ENCODE data around the gene CLDN22.
A peak's percentile ranks its signal among the peaks of the same experiment; 100 is the strongest.

The CLDN22 gene

DNA sequence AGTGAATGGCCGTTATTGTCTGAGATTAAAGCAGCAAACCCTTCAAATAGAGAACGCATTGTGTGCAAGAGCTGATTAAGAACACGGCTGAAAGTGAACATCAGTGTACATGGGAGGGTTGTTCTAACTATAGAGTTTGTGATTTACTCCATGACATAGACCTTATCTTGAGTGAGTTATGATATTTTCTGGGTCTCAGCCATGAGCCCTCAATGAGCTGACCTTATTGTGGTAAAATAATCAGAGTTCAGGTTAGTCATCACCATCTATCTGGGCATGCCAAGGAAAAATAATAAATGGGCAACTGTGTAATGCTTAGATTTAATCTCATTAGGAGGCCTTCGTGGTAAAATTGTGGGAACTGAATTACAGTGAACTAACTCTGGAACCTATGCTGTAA lies 35.3 kb upstream of the CLDN22 start:
- no peak overlapping the region for H3K27ac Mint-ChIP-seq
- no peaks in the 10 kb centered on the region for H3K36me3 Mint-ChIP-seq (ENCODE audit: low read depth)
- H3K4me1 Mint-ChIP-seq = peaks cover 64% of the 10 kb centered on the region

DNA sequence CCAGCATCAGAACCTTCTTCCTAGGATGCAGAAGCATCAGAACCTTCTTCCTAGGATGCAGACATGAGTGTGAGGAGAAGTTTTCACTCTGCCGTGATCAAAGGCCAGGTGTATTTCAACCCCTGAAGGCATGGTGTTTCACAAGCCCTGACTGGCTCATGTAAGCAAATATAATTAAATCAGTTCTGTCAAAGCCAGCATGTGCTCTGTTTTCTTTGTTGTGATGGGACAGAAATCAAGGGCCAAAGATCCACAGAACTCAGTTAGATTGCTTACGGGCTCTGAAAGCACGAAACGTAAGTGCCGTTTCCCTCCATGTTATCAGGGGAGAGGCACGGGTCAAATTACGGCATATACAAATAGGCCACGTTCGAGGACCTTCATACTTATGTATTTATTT lies 34.1 kb upstream of the CLDN22 start:
- Mint-ChIP-seq H3K4me3 (no peak overlapping the region), H3K27me3 (ENCODE audit: low read depth, poor library complexity) (peaks cover 9% of the 10 kb centered on the region), H3K9me3 (no peaks in the 10 kb centered on the region), H3K36me3 (ENCODE audit: low read depth) (no peaks in the 10 kb centered on the region), H3K27ac (no peak overlapping the region), H3K4me1 (peaks cover 55% of the 10 kb centered on the region)
- no peak for DNase-seq
- TF ChIP-seq, protein P1, sequence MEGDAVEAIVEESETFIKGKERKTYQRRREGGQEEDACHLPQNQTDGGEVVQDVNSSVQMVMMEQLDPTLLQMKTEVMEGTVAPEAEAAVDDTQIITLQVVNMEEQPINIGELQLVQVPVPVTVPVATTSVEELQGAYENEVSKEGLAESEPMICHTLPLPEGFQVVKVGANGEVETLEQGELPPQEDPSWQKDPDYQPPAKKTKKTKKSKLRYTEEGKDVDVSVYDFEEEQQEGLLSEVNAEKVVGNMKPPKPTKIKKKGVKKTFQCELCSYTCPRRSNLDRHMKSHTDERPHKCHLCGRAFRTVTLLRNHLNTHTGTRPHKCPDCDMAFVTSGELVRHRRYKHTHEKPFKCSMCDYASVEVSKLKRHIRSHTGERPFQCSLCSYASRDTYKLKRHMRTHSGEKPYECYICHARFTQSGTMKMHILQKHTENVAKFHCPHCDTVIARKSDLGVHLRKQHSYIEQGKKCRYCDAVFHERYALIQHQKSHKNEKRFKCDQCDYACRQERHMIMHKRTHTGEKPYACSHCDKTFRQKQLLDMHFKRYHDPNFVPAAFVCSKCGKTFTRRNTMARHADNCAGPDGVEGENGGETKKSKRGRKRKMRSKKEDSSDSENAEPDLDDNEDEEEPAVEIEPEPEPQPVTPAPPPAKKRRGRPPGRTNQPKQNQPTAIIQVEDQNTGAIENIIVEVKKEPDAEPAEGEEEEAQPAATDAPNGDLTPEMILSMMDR (IDR thresholded peaks at IDR 0.05) = no peak

More for the DNA sequence above, 35.3 kb upstream of the CLDN22 start:
- H3K9me3 Mint-ChIP-seq = no peaks in the 10 kb centered on the region
- peaks cover 9% of the 10 kb centered on the region for H3K27me3 Mint-ChIP-seq (ENCODE audit: low read depth, poor library complexity)
- no peak for DNase-seq
- TF ChIP-seq, protein P1 (IDR thresholded peaks at IDR 0.05) = no peak
- no peak overlapping the region for H3K4me3 Mint-ChIP-seq

DNA sequence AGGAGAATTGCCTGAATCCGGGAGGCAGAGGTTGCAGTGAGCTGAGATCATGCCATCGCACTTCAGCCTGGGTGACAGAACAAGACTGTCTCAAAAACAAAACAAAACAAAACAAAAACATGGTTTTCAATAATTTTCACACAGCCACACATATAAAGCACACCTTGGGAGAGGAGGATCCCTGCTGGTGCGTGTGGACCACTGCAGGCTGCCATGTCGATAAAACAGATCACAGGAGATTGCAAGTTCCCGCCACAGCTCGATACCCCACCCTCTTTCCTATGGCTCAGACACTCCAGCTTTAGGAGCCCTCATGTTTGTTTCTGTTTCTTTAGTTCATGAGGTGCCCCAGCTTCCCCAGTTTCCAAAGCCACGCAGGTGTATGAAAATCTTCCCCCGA lies 33.5 kb upstream of the CLDN22 start:
- H3K4me1 Mint-ChIP-seq = peaks cover 51% of the 10 kb centered on the region
- H3K9me3 Mint-ChIP-seq = no peaks in the 10 kb centered on the region
- TF ChIP-seq, protein P1 (IDR thresholded peaks at IDR 0.05) = no peak
- H3K4me3 Mint-ChIP-seq = no peak overlapping the region
- no peak for DNase-seq
- H3K36me3 Mint-ChIP-seq (ENCODE audit: low read depth) = no peaks in the 10 kb centered on the region
- H3K27me3 Mint-ChIP-seq (ENCODE audit: low read depth, poor library complexity) = peaks cover 11% of the 10 kb centered on the region
- H3K27ac Mint-ChIP-seq = no peak overlapping the region

DNA sequence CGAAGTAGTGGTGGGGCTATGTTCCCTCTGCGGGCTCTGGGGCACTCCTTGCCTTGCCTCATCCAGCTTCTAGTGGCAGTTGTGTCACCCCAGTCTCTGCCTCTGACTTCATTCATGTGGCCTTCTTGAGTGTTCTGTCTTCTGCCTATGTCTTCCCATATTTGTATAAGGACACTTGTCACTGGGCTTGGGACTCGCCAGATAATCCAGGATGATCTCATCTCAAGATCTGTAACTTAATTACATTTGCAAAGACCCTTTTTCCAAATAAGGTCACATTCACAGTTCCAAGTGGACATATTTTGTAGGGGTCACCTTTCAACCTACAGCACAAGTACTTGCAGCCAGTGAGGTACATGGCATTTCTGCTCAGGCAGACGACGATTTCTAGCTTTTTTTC lies 32.5 kb upstream of the CLDN22 start:
- Mint-ChIP-seq H3K27ac (peak overlapping the region; percentile 26), H3K4me3 (no peak overlapping the region), H3K36me3 (ENCODE audit: low read depth) (no peaks in the 10 kb centered on the region), H3K27me3 (ENCODE audit: low read depth, poor library complexity) (peaks cover 14% of the 10 kb centered on the region), H3K9me3 (no peaks in the 10 kb centered on the region), H3K4me1 (peaks cover 53% of the 10 kb centered on the region)
- TF ChIP-seq, protein P1 (IDR thresholded peaks at IDR 0.05) = no peak
- DNase-seq = no peak

DNA sequence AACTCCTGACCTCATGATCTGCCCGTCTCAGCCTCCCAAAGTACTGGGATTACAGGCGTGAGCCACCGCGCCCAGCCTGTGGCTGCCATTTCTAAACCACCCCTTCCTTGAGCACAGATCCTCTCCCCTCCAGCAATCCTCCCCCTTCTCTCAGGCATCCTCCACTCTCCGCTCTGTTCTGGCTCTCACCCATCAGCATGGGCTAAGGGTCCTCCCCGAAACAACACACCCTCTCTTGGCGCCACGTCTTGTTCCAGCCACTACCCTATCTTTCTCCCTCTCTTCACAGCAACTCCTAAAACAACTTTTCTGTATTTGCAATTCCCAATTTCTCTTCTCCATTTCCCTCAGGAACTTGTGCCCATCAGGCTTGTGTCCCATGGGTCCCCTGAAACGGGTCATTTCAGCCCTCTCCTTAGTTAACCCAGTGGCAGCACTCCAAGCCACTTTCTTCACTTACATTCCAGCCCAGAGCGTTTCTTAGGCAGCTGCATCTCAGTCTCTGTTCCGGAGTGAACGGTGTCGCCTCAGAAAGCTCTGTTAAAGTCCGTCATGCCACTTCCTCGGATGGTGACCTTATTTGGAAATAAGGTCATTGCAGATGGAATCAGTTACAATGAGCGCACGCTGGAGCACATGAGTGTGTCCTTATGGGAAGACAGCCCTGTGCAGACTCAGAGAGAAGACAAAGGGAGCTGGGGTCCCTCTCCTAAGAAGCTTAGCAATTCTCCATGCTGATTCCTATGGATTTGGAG lies 30.4 kb upstream of the CLDN22 start:
- no peaks in the 10 kb centered on the region for H3K9me3 Mint-ChIP-seq
- peaks cover 47% of the 10 kb centered on the region for H3K4me1 Mint-ChIP-seq
- peaks cover 19% of the 10 kb centered on the region for H3K27me3 Mint-ChIP-seq (ENCODE audit: low read depth, poor library complexity)
- no peak for DNase-seq
- H3K27ac Mint-ChIP-seq = peak overlapping the region; percentile 53
- no peak overlapping the region for H3K4me3 Mint-ChIP-seq
- TF ChIP-seq, protein P1 (IDR thresholded peaks at IDR 0.05) = no peak
- H3K36me3 Mint-ChIP-seq (ENCODE audit: low read depth) = no peaks in the 10 kb centered on the region

DNA sequence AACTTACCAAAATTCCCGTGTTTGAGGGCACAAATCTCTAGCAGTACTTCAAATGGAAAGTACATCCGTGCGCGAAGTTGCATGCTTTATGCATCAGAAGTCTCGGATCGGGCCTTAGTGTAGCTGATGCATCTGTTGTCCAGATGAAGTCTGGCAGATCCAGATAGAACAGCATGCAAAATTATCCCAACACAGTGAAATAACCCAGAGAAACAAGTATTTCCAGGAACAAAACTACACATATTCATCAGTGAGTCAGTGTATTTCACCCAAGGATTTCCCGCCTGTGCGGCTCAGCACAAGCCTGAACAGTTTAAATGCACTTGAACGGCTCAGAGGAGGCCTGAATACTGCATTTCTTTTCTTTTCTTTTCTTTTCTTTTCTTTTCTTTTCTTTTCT lies 29.6 kb upstream of the CLDN22 start:
- TF ChIP-seq, protein P1 (IDR thresholded peaks at IDR 0.05) = no peak
- peaks cover 46% of the 10 kb centered on the region for H3K4me1 Mint-ChIP-seq
- H3K36me3 Mint-ChIP-seq (ENCODE audit: low read depth) = no peaks in the 10 kb centered on the region
- peaks cover 19% of the 10 kb centered on the region for H3K27me3 Mint-ChIP-seq (ENCODE audit: low read depth, poor library complexity)
- H3K9me3 Mint-ChIP-seq = no peaks in the 10 kb centered on the region
- no peak overlapping the region for H3K4me3 Mint-ChIP-seq
- no peak overlapping the region for H3K27ac Mint-ChIP-seq
- no peak for DNase-seq

Data from nephron progenitor cell (in vitro differentiated cells).